Endometrial microvascular endothelial cells (primary cell): ENCODE results near the gene GGCX. TPM values are rescaled to one million over a fixed set of nuclear protein-coding genes. Genes with fewer than 3 reads are reported as not detected.
"Not testable (repeated sequence)": the region's sequence is repeated elsewhere in the genome, so short reads cannot be mapped to it uniquely, and the experiment has no call there.

Experiments
- in situ Hi-C: cut with HindIII; loops from 2 replicates; pipeline ENCODE4 v1.10.0; 2017; ENCODE audit warnings: low sequenced_read_pairs, low pct_unique_long_range_greater_than_20kb; ENCODE audit errors: inconsistent ontology term
- total RNA-seq: library from RNA; depleted of rRNA; stranded (reverse); fragments of >200 nt; gene quantifications from one replicate; pipeline ENCODE4 v1.2.3, GENCODE V29; 2015; ENCODE audit errors: inconsistent ontology term

GGCX gene
- total RNA-seq, 1 donor from 2014 or later = 77.5 TPM

DNA sequence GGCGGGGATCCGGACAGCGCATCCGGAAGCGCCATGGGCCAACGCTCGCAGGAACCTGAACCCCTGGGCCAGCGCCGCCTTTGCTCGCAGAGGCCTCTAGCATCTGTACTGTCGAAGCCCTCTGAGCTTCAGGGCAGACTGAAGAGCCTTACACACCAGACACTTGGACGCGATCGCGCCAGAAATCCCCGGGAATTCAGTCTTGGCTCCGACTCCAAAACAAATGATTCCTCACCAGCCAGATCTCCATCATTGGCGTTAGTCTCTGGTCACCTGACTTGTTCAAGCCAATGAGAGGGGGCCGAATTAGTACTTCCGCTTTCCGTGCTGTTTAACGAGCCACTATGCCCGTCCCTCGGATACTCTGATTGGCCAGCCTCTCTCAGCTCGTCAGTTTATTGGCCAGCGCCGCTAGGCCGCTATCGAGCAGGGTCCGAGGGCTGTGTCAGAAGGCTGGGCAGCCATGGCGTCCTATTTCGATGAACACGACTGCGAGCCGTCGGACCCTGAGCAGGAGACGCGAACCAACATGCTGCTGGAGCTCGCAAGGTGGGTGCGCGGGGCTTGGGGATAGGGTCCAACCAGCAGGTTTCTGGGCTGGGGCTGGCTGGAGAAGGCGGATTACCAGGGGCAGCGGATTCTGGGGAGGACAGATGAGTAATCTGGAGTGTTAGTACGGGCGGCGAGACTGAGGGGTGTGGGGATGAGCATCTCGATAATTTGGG, 34.2 kb upstream of the GGCX start, which contains the start of gene RNF181:
RNF181 (plus strand) TSS at position 445 of the 725 bp plus-strand sequence; CDS start at position 464, 19 bp downstream.
- in situ Hi-C loops = no loop called here

GRCh38 chr2:85594715-85595300, 33.5 kb upstream of the GGCX start:
- in situ Hi-C loops = no loop called here

GRCh38 chr2:85593023-85593422, 31.7 kb upstream of the GGCX start:
- in situ Hi-C loops = no loop called here

DNA sequence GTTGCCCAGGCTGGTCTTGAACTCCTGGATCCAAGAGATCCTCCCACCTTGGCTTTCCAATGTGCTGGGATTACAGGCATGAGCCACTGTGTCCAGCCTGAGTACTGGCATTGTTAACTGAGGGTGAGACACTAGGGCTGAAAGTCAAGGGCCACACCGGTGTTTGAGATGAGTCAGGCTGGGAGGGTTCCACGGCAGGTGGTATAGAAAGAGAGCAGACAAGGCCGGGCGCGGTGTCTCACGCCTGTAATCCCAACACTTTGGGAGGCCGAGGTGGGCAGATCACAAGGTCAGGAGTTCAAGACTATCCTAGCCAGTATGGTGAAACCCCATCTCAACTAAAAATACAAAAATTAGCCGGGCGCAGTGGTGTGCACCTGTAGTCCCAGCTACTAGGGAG, 31.0 kb upstream of the GGCX start:
- in situ Hi-C loops = not testable (repeated sequence)

- in situ Hi-C loops = no loop called here
These were observed 30.3 kb upstream of the GGCX start for GRCh38 chr2:85591563-85591962.

DNA sequence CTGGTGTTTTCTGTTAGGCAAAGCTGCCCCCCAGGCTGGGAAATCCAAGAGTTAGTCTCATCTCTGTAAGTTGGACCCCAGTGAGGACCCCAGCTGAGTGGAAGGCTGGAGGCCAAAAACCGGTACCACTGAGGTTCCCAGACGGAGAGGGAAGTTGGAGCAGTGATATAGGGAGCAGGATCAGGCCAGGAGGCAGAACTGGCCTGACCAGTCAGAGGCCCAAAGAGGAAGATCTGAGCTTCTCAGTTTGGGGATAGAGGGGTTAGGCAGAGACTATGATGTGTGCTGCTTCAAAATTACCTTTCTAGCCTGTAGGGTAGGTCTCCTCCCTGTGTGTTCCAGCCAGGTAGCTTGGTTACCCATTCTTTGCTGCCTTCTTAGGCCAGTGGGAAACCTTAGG, 29.7 kb upstream of the GGCX start:
- in situ Hi-C loops = no loop called here

- in situ Hi-C loops = no loop called here
These were observed 28.9 kb upstream of the GGCX start for GRCh38 chr2:85589982-85590791.

- in situ Hi-C loops = no loop called here
These were observed 27.9 kb upstream of the GGCX start for GRCh38 chr2:85589181-85589580.

DNA sequence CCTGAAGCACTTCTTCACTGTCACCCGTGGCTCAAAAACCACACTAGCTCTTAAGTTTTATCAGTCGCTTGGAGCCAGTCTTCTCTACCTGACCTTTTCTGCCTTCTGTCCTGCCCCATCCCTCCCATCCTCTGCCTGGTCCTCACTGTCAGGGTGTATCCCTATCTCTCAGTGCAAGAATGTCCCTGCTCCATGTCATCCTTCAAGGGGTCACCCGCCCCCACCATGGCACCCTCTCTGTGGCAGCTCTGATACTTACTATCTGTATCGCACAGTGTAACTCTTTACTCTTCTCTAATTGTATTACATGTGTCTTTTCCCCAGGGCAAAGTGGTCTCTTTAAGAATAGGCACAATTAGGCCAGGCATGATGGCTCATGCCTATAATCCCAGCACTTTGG, 27.4 kb upstream of the GGCX start:
- in situ Hi-C loops = no loop called here

DNA sequence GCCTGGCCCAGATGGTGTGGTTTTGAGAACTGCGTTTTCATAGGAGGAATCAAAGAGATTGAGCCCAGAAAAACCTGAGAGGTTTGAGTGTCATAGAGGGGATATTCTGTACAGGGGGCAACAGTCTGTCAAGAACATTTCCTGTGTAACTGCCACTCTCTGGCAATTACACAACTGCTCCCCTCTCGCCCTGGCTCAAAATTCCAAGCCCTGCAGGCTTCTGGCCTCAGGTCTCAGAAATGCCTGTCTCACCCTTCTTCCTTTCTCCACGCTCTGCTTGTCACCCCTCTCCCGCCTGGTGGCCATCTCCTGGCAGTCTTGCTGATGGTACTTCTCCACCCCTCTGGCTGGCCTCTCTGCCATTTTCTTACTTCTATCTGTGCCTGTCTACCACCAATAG, 26.9 kb upstream of the GGCX start:
- in situ Hi-C loops = no loop called here

- in situ Hi-C loops = no loop called here
These were observed 24.4 kb upstream of the GGCX start for GRCh38 chr2:85585781-85586105.

- in situ Hi-C loops = no loop called here
These were observed 23.8 kb upstream of the GGCX start for GRCh38 chr2:85584857-85585780.

DNA sequence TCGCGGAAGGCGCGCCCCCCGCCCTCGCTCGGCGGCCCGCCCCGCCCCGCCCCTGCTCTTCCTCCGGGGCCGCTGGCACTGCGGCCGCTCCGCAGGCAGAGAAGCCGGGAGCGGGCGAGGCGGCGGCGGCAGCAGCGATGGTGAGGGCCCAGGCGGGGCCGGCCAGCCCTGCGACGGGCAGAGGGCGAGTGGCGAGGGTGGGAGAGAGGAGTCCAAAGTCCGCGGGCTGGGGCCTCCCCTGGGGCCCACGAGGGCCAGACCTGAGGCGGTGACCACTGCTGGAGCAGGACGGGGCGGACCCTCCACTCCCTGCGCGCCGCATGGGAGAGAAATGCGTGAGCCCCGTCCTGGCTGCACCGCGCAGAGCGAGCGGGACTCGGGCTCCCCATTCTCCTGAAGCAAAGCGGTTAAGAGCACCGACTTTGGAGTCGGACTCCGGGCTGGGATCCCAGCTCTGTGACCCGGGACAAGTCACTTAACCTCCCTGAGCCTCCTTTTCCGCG, 23.1 kb upstream of the GGCX start, which contains the start of gene VAMP5:
VAMP5 (plus strand) TSS at position 78 of the 503 bp plus-strand sequence; CDS start at position 138, 60 bp downstream.
- in situ Hi-C loops = no loop called here

GRCh38 chr2:85583667-85584353, 22.5 kb upstream of the GGCX start:
- in situ Hi-C loops = no loop called here

- in situ Hi-C loops = no loop called here
These were observed 21.2 kb upstream of the GGCX start for GRCh38 chr2:85582492-85582891.

DNA sequence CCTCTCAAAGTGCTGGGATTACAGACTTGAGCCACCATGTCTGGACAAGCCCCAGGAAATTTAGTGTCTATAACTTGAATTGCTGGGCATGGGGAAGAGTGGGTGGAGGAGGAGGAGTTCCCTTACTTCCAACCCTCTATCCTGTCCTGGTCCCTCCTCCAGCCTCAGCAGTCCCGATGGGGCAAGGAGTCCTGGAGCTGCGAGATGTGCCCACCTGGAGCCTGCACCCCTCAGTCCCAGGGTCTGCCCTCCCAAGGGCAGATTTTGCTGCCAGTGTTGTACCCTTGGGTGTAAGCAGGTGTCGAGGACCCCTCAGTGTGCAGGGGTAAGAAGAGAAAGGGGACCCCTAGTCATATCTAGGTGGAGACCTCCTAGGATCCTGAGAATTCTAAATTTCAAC, 18.9 kb upstream of the GGCX start:
- in situ Hi-C loops = no loop called here

- in situ Hi-C loops = no loop called here
These were observed 18.1 kb upstream of the GGCX start for GRCh38 chr2:85579266-85579935.
